Kidney (tissue), 14 donors: Measurements from ENCODE around the gene FNDC1. TPM values are rescaled to one million over a fixed set of nuclear protein-coding genes. Genes with fewer than 3 reads are reported as not detected.

ENCODE experiments used
- DNase-seq, 5 donors: peaks; one replicate each; pipeline ENCODE4 v3.0.0-alpha.2; 2013 to 2020
- FAIRE-seq: peaks from 2 replicates; lab custom pipeline; 2012; peaks lifted over from hg19 to GRCh38; lab: Jason Lieb, UNC
- H3K27ac ChIP-seq, 2 donors: one replicate each; pipeline ENCODE4 v1.7.0; 2013; ENCODE audit warnings: low read depth in 2 of 2, low read length in 2 of 2, inconsistent platforms in 1 of 2
- H3K27me3 ChIP-seq: one replicate; pipeline ENCODE4 v1.7.1; 2013; ENCODE audit warnings: low read length, inconsistent platforms; ENCODE audit not compliant: control insufficient read depth, insufficient read depth
- H3K36me3 ChIP-seq, 3 donors: one replicate each; pipeline versions ENCODE4 v1.7.0 to v1.7.1; 2013; ENCODE audit warnings: low read length in 3 of 3, control low read depth in 1 of 3, inconsistent platforms in 1 of 3; ENCODE audit not compliant: insufficient read depth in 3 of 3, control insufficient read depth in 2 of 3
- H3K4me1 ChIP-seq, 3 donors: one replicate each; pipeline versions ENCODE4 v1.7.0 to v1.7.1; 2013; ENCODE audit warnings: low read length in 3 of 3, inconsistent platforms in 1 of 3, low read depth in 1 of 3; ENCODE audit not compliant: control insufficient read depth in 2 of 3, insufficient read depth in 2 of 3
- H3K4me3 ChIP-seq, 3 donors: one replicate each; pipeline versions ENCODE4 v1.7.0 to v1.8.1; 2013; ENCODE audit warnings: low read length in 3 of 3, control low read depth in 1 of 3, inconsistent platforms in 1 of 3
- H3K9ac ChIP-seq, 3 donors: one replicate each; pipeline versions ENCODE4 v1.7.0 to v1.7.1; 2013; ENCODE audit warnings: low read length in 3 of 3, control low read depth in 1 of 3, inconsistent platforms in 1 of 3
- H3K9me3 ChIP-seq, 3 donors: one replicate each; pipeline versions ENCODE4 v1.7.0 to v1.7.1; 2013; ENCODE audit warnings: low read length in 3 of 3, control low read depth in 1 of 3, inconsistent platforms in 1 of 3; ENCODE audit not compliant: control insufficient read depth in 2 of 3, insufficient read depth in 1 of 3
- intact Hi-C: fragments of 100-400 bp; cut with DNase I; formaldehyde crosslinking; loops from one replicate; pipeline ENCODE4 v1.11.1; 2022
- polyA plus RNA-seq: library from polyadenylated mRNA; stranded (reverse); fragments of 350-450 nt; fragmentation: Illumina TruSeq; extraction: RNeasy Lipid Tissue Mini Kit (QIAGEN cat#74804); gene quantifications from one replicate; pipeline ENCODE4 v1.2.3, GENCODE V29; 2014; ENCODE audit warnings: low read depth, low replicate concordance; ENCODE audit not compliant: insufficient read depth
- total RNA-seq: library from RNA; stranded (reverse); fragmentation: NEBNext Ultra II Directional; extraction: Animal tissue kit (Norgen Biotek cat#: 25700); gene quantifications from one replicate; pipeline ENCODE4 v1.2.1, GENCODE V29; 2021
- TF ChIP-seq, protein P1 (sequence below): IDR thresholded peaks from 3 replicates; pipeline ENCODE4 v1.5.1; 2012; ENCODE audit warnings: mild to moderate bottlenecking, moderate library complexity, borderline replicate concordance; ENCODE audit not compliant: insufficient read depth; ENCODE audit errors: extremely low read depth
- donor health status: control.
- donor health status: control.
- donor health status: control.
- donor health status: control.
- donor health status: control.
- donor health status: DM: yes; HTN: yes; CAD: no.
- donor health status: Normal renal cell carcinoma (clear cell type).

FNDC1 gene
- total and polyA plus RNA-seq, 2 donors from 2014 or later = 0.69 to 1.3 TPM

DNA sequence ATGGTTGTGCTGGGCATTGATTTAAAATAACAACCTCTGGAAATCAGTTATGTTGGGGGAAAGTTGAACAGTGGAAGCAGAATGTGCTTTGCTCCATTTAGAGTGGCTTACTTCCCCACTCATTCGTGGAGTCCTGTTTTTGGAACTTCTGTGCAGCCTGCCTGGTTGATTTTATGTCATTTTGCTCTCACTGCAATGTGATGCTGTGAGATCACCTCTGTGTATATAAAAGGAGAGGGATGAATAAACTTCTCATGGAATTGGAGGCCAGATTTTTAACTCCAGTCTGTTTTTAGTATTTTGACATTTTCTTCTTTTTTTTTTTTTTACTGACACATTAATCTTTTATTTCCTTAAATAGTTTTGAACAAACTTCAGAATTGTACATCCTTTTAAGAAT is 139.0 kb downstream of the FNDC1 start:
- Histone ChIP-seq H3K9ac (no peak overlapping the region), H3K27ac (no peak overlapping the region), H3K27me3 (no peaks in the 10 kb centered on the region), H3K4me3 (no peak overlapping the region), H3K4me1 (peaks cover 0 to 16% (median 3%) of the 10 kb centered on the region in 3 donors), H3K9me3 (no peaks in the 10 kb centered on the region), H3K36me3 (no peaks in the 10 kb centered on the region)
- TF ChIP-seq, protein P1, sequence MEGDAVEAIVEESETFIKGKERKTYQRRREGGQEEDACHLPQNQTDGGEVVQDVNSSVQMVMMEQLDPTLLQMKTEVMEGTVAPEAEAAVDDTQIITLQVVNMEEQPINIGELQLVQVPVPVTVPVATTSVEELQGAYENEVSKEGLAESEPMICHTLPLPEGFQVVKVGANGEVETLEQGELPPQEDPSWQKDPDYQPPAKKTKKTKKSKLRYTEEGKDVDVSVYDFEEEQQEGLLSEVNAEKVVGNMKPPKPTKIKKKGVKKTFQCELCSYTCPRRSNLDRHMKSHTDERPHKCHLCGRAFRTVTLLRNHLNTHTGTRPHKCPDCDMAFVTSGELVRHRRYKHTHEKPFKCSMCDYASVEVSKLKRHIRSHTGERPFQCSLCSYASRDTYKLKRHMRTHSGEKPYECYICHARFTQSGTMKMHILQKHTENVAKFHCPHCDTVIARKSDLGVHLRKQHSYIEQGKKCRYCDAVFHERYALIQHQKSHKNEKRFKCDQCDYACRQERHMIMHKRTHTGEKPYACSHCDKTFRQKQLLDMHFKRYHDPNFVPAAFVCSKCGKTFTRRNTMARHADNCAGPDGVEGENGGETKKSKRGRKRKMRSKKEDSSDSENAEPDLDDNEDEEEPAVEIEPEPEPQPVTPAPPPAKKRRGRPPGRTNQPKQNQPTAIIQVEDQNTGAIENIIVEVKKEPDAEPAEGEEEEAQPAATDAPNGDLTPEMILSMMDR = no peak
- intact Hi-C loops = no loop called here
- FAIRE-seq (no peak), DNase-seq (no peak)

DNA sequence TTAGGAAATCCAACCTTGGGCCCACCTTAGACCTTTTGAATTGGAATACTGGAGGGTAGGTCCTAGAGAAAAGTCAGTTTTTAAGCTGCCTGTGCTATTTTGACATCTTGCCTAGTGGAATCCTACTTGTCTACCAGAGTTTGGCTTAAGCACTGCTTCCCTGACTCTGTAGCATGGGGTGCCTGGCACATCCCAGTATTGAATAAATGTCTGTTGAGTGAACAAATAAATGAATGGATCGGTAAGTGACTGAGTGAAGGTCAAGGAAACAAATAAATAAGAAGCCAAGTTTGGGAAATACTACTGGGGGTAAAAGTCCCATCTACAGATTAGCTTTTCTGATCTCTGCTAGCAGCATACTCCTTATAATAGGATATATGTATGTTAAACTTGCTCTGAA is 140.5 kb downstream of the FNDC1 start:
- H3K4me3 ChIP-seq = no peak overlapping the region
- no peak for DNase-seq
- H3K9me3 ChIP-seq = no peaks in the 10 kb centered on the region
- TF ChIP-seq, protein P1 = no peak
- H3K36me3 ChIP-seq = no peaks in the 10 kb centered on the region
- no peak for FAIRE-seq
- intact Hi-C loops = no loop called here
- H3K27me3 ChIP-seq = no peaks in the 10 kb centered on the region
- H3K27ac ChIP-seq = no peak overlapping the region
- peaks cover 0 to 16% (median 3%) of the 10 kb centered on the region in 3 donors for H3K4me1 ChIP-seq
- no peak overlapping the region for H3K9ac ChIP-seq

DNA sequence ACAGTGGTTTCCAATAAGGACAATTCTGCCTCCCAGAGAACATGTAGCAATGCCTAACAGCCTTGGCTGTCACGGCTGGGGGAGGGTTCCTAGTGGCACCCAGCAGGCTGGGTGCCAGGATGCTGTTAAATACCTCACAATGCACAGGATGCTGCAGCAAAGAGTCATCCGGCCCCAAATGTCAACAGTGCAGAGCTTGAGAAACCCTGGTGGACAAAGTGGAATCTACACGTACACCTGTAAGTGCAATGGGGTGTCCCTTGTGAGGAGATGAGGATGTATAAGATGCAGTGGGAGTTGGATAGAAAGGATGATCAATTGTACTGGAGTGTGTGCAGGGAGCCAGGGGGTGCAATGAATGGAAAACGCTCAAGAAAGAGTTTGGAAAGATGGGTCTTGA is 142.4 kb downstream of the FNDC1 start:
- no peak overlapping the region for H3K9ac ChIP-seq
- FAIRE-seq (no peak), DNase-seq (no peak)
- intact Hi-C loops = no loop called here
- TF ChIP-seq, protein P1 = no peak
- H3K9me3 ChIP-seq = no peaks in the 10 kb centered on the region
- no peaks in the 10 kb centered on the region for H3K27me3 ChIP-seq
- no peak overlapping the region for H3K4me3 ChIP-seq
- H3K27ac ChIP-seq = peak overlapping the region in 1 of 2 donors; percentile 29
- H3K36me3 ChIP-seq = no peaks in the 10 kb centered on the region
- peaks cover 0 to 16% (median 3%) of the 10 kb centered on the region in 3 donors for H3K4me1 ChIP-seq

DNA sequence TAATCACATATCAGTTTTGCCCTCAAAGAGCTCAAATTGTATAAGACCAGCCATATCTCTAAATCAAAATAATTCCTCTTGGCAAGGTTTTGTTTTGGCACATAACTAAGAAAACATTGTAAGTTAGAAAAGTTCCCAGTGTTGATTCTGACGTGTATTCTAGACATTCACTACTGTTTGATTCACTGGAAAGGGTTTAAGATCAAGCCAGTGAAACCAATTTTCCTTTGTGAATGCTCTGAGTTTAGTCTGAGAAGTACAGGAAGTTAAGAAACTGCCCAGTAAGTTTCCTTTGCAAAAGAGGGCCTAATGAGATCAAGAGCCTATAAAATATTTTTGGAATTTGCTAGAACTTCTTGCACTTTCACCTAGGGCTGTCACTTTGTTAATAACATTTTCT is 143.0 kb downstream of the FNDC1 start:
- Histone ChIP-seq H3K4me1 (peaks cover 0 to 16% (median 3%) of the 10 kb centered on the region in 3 donors), H3K27me3 (no peaks in the 10 kb centered on the region), H3K9ac (no peak overlapping the region), H3K4me3 (no peak overlapping the region), H3K36me3 (no peaks in the 10 kb centered on the region), H3K27ac (no peak overlapping the region), H3K9me3 (no peaks in the 10 kb centered on the region)
- TF ChIP-seq, protein P1 = no peak
- DNase-seq = peak in 1 of 5 donors; percentile 33
- FAIRE-seq = no peak
- intact Hi-C loops = no loop called here
